Glomerular endothelial cell (primary cell): ENCODE measurements around the gene PRDM1. TPM values are rescaled to one million over a fixed set of nuclear protein-coding genes. Genes with fewer than 3 reads are reported as not detected.
A peak's percentile ranks its signal among the peaks of the same experiment; 100 is the strongest.

Experiments
- DNase-seq: peaks from one replicate; pipeline ENCODE4 v3.0.0-alpha.2; 2011; ENCODE audit warnings: low read depth, low spot score; ENCODE audit errors: extremely low read depth
- total RNA-seq: library from RNA; depleted of rRNA; stranded (reverse); fragments of >200 nt; gene quantifications from 2 replicates; pipeline ENCODE4 v1.2.3, GENCODE V29; 2015

The PRDM1 gene
- total RNA-seq, 1 donor from 2014 or later: 11.7 TPM

DNA sequence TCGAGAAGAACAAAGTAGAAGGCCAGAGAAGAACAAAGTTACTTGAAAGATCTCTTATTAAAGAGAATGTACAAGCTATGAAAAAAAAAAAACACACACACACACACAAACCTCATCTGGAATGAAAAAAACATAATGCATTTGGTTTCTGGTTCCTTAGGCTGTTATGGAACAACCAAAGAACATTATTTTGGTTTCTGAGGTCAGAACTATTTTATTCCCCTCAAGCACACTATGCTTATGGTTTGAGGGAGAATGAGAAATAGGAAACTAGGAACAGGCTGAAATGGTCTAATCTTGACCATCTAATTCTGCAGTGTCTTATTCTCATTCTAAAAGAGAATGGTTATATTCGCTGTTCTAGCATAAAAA lies 8.8 kb downstream of the PRDM1 start:
- no peak for DNase-seq

DNA sequence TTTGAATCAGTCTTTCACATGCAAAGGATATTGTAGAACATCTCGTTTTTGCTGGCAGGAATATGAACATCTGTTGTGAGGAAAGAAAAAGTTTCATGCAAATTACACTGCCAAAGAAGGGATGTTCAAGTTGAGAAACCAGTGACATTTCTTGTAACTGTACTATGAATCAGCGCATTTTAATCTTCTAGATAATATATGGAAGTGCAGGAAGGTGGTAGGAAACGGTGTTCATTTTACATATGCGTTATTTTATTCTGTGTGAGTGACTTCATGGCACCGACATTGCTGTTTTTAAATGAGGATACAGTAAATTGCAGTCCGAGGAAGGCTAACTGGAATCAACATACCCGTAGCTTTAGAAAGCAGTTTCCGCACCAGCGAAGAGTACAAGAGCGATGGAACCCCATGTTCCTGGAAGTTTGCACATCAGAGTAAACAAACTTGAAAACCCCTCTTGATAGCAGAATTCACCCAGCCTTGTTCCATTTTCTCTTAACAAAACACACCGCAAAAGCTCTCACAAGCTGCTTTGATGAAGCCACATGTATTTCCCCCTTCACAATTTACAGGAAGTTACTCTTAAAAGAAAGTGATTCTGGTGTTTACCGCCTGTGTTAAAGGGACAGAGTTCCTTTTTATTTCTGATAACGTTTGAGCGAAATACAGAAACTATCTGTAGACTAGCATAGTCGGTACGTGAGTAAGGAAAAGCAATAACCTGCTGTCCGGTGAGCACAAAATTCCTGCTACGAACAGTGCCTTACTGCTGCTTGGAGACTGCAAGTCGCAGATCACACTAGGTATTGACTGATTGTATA lies 11.5 kb downstream of the PRDM1 start:
- no peak for DNase-seq

DNA sequence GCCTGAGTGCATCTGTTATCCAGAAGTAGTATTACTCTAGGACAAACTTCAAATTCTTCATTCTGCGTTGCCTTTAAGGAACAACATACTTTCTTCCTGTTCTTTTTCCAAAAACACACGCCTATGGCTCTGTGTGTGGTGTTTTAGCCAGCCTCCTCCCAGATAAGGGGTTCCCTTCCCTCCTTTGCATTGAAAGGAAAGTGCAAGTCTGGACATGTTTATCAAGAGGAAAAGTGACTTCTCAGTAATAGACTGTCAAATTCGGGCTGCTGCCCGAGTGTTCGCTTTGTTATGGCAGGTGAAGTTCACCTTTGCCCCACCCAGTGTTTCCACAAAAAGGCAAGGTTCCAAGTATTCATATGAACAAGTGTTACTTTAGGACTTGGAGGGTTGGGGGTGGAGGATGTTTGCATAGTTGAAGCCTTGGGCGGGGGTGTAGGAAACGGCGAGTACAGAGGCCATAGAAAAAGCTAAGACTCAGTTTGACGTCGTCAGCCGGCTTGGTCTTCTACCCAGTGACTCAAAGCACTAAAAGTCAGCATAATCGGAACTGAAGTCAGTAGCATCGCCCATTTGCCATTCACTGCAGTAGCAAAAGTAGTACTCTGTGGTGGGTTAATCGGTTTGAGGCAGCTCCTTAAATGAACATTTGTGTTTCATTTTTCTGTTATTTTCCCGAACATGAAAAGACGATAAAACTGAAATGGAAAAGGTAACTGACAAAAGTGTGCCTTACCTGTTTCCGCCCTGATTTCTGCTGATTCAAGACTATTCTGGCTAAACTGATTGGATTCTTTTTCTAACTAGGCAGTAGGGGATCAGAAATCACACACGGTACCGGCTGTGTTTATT lies 12.5 kb downstream of the PRDM1 start:
- peak; percentile 56 for DNase-seq

DNA sequence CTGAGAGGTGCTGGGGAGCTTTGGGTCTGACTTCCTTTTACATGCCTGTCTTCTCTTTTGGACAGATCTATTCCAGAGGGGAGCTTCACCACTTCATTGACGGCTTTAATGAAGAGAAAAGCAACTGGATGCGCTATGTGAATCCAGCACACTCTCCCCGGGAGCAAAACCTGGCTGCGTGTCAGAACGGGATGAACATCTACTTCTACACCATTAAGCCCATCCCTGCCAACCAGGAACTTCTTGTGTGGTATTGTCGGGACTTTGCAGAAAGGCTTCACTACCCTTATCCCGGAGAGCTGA lies 13.1 kb downstream of the PRDM1 start:
- DNase-seq: no peak

DNA sequence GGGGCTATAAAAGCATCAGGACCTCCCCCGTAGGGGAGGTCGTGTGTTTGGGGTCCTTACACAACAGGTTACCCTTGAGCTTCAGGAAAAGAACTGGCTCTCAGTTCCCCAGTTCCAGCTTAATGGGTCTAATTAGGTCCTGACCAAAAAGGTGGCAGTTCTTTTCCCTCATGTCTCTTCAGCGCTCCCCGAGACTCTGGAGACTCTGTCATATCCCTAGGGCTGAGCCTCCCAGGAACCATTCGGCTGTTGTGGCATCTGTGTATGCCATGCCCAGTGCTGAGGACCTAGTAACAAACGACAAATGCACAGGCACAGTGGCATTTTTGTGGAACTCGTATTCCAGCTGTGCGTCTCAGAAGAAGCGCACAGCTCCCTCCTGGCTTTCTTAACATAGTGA lies 14.6 kb downstream of the PRDM1 start:
- no peak for DNase-seq

DNA sequence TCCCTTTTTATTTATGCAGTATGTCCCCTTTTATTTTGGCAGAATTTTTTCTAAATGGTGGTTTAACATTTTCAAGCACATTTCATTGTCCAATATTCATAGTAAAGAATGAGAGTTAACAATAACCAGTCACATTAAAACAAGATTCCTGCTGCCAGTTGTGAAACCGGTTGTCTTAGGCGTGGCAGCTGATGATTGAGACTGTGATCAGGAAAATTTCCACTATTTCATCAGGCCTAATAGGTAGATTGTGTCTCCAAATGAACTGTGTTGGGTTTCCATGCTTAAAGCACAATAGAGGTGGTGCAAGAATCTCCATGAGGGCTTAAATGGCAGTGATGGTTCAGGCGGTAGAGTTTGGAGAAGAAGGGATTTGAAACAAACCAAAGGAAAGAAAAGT lies 15.3 kb downstream of the PRDM1 start:
- no peak for DNase-seq

DNA sequence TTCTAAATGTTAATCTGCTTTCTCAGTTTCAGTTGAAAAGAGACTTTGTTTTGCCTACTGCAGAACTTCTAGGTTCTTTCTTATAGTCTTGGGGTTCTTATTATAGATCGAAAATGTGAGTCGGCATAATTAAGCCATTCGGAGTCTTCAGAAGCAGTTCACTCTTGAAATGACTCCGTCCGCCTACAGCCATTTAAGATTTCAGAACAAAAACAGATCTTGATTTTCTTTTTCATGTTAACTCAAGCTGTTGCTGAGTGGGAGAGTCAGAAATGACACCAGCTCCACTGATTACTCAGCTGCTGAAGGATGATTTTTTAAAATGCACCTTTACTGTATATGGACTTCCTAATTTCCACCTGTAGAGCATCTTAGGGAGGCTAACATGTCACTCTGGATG lies 15.9 kb downstream of the PRDM1 start:
- no peak for DNase-seq

DNA sequence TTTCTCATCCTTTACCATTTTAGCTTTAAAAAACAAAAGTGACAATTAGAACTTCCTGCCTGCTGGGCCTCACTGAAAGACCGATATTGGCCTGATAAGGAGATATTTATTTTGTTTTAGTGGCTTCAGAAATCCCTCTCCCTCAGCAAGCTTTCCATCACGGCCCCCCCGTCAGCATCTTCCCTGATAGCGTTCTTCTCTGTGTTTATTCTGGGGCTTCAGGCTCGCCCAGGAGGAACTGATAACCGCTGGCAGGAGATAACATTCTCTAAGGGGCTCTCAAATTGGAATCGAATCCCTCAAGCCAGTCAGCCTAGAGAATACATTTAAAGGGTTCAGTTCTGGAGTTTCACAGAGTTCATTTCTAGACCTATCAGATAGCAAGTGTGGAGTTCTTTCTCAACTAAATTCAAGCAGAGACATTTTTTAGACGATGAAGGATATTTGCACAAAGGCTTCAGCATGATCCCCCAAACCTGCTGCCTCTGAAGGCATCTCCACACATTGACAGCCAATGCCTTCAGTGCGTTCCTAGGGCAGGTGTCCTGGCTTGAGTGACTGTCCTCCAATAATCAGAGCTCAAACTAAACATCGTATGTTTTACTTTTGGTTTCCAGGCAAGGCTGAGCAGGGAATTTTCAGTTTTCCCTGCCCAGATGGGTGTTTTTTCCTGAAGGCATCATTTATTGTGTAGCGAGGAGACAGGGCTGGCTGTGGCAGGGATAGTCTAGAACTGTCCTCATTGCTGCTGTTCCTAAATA lies 17.0 kb downstream of the PRDM1 start:
- no peak for DNase-seq

DNA sequence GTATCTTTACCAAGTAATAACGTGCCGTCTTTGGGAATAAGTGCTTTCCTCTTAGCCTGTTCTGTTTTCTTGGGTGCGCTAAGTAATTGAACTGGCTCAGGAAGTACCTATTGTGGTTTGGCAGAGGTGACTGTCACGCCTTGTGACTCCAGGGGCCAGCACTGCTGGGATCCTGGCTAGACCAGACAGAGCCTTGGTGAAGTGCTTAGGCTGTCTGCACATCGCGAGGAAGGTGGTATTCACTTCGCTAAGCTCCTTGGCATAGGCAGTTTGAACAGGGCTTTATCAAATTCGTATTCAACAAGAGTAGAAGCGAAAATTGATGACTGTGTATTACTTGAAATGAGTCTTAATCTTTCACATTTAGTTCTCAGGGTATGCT lies 17.6 kb downstream of the PRDM1 start:
- no peak for DNase-seq

DNA sequence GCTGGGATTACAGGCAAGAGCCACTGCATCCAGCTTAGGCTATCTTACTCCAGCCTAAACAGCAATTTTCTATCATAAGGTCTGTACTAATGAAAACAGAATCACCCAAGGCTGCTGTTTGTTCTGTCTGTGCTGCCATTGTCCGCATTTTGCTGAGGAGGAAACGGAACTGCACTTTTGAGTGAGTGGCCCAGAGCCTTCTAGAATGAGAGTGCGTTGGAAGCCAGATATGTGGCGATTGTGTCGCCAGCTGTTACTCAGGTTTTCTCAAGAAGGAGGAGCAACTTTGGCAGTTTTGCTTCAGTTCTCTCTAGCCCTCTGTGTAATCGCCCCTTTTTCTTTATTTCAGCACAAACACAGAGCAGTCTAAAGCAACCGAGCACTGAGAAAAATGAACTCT lies 18.3 kb downstream of the PRDM1 start:
- DNase-seq: no peak

DNA sequence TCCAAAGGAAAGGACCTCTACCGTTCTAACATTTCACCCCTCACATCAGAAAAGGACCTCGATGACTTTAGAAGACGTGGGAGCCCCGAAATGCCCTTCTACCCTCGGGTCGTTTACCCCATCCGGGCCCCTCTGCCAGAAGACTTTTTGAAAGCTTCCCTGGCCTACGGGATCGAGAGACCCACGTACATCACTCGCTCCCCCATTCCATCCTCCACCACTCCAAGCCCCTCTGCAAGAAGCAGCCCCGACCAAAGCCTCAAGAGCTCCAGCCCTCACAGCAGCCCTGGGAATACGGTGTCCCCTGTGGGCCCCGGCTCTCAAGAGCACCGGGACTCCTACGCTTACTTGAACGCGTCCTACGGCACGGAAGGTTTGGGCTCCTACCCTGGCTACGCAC lies 18.8 kb downstream of the PRDM1 start:
- no peak for DNase-seq

DNA sequence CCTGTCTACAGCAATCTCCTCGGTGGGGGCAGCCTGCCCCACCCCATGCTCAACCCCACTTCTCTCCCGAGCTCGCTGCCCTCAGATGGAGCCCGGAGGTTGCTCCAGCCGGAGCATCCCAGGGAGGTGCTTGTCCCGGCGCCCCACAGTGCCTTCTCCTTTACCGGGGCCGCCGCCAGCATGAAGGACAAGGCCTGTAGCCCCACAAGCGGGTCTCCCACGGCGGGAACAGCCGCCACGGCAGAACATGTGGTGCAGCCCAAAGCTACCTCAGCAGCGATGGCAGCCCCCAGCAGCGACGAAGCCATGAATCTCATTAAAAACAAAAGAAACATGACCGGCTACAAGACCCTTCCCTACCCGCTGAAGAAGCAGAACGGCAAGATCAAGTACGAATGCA lies 19.4 kb downstream of the PRDM1 start:
- no peak for DNase-seq

DNA sequence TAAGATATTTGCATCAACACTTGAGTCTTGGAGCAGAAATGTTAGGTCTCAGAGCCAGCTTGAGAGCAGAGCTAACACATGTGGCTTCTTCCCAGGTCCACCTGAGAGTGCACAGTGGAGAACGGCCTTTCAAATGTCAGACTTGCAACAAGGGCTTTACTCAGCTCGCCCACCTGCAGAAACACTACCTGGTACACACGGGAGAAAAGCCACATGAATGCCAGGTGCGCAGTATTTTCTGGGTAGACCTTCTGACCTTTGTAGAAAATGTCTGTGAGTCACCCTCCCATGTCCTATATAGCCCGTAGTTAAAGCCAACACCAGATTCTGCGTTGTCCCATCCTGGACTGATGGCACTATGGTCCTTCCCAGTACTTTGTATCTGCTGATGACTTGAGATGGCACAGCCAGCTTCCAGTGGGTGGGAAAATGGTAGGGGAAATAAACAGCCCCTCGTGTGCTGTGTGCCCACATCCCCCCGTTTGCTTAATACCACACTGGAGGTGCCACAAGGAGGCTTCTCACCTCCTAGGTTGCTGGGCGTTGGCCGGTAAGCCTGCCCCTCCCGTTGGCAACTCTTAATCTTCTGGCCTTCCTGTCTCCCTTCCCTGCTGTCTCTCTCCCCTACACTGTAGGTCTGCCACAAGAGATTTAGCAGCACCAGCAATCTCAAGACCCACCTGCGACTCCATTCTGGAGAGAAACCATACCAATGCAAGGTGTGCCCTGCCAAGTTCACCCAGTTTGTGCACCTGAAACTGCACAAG lies 20.3 kb downstream of the PRDM1 start:
- DNase-seq: no peak

DNA sequence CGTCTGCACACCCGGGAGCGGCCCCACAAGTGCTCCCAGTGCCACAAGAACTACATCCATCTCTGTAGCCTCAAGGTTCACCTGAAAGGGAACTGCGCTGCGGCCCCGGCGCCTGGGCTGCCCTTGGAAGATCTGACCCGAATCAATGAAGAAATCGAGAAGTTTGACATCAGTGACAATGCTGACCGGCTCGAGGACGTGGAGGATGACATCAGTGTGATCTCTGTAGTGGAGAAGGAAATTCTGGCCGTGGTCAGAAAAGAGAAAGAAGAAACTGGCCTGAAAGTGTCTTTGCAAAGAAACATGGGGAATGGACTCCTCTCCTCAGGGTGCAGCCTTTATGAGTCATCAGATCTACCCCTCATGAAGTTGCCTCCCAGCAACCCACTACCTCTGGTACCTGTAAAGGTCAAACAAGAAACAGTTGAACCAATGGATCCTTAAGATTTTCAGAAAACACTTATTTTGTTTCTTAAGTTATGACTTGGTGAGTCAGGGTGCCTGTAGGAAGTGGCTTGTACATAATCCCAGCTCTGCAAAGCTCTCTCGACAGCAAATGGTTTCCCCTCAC lies 21.0 kb downstream of the PRDM1 start:
- no peak for DNase-seq

DNA sequence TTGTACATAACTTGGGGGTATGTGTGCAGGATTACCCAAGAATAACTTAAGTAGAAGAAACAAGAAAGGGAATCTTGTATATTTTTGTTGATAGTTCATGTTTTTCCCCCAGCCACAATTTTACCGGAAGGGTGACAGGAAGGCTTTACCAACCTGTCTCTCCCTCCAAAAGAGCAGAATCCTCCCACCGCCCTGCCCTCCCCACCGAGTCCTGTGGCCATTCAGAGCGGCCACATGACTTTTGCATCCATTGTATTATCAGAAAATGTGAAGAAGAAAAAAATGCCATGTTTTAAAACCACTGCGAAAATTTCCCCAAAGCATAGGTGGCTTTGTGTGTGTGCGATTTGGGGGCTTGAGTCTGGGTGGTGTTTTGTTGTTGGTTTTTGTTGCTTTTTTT lies 22.0 kb downstream of the PRDM1 start:
- DNase-seq: no peak

DNA sequence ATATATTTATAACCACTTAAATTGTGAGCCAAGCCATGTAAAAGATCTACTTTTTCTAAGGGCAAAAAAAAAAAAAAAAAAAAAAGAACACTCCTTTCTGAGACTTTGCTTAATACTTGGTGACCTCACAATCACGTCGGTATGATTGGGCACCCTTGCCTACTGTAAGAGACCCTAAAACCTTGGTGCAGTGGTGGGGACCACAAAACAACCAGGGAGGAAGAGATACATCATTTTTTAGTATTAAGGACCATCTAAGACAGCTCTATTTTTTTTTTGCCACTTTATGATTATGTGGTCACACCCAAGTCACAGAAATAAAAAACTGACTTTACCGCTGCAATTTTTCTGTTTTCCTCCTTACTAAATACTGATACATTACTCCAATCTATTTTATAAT lies 22.9 kb downstream of the PRDM1 start:
- no peak for DNase-seq

DNA sequence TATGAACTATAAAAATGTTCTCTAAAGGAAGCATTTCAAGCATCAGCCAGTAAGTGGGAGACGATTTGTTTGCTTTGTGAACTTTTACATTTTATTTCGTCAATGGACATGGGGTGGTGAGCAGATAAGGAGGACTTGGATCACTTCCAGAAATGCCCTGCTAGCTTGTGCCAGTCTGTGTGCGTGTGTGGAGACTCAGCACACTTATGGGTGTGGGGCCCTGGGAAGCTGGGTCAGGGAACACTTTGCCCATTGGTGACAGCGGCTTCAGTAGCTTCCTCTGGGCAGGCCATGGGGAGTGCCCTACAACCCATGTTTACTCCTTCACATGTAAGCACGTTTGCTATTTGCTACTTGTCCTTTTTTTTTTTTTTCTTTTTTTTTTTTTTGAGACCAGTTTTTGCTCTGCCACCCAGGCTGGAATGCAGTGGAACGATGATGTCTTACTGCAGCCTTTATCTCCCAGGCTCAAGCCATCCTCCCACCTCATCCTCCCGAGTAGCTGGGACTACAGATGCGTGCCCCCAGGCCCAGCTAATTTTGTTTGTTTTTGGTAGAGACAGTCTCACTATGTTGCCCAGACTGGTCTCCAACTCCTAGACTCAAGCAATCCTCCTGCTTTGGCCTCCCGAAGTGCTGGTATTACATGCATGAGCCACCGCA lies 24.2 kb downstream of the PRDM1 start:
- DNase-seq: no peak

DNA sequence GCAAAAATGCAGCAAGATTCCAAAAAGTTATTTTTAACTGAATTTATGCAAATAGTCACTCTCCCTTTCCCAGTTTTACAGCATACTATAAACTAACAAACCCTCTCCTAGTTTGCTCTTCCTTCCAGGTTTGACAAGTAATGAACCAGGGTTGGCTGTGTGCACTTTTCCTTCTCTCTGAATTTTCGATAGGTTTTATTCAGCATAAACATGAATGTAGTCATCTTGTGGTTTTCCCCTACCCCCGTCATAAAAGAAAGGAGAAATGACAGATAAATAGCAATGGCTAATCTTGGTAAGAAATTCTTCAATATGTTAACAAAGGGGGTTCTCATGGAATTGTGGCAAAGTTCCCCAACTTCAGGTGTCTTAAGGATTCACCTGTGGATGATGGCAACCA lies 26.3 kb downstream of the PRDM1 start:
- no peak for DNase-seq

DNA sequence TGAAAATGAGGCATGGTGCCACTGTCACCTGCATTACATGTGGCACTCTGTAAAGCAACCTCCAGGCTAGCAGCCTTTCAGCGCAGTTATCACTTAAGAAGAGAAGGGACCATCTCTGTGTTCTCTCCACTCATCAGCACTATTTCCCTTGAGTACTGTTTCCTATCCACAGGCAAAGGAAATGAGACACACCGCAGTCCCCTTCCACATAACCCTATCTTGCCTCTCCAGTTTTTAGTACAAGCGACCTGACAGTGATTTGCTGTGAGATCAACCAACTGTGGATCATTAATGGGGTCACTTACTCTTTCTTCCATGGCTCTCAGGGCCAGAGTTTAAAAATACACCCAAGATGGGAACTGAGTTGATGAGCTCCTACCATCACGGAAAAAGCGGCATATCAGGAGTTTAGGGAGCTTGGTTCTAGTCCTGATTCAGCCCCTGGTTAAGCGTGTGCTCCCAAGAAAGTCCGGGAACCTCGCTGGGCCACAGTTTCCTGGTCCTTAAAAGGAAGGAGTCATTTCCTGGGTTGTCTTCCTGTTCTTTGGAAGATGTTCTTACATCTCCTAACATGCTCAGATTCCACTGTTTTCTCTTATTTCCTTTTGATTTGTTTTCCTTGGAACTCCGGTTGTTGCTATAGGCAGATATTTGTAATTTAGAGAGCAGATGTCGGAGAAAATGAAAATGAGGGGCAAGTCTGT lies 27.3 kb downstream of the PRDM1 start:
- DNase-seq: no peak
